GM20431 (cell line): Measurements from ENCODE around the gene IL10RB.
"Not testable (repeated sequence)": the region's sequence is repeated elsewhere in the genome, so short reads cannot be mapped to it uniquely, and the experiment has no call there.

Source experiments
- in situ Hi-C: fragments of 300-500 bp; cut with MseI, MboI; formaldehyde crosslinking; loops from one replicate; pipeline ENCODE4 v1.15.0; 2020; ENCODE audit warnings: low sequenced_read_pairs; ENCODE audit not compliant: unreplicated experiment

The IL10RB gene

DNA sequence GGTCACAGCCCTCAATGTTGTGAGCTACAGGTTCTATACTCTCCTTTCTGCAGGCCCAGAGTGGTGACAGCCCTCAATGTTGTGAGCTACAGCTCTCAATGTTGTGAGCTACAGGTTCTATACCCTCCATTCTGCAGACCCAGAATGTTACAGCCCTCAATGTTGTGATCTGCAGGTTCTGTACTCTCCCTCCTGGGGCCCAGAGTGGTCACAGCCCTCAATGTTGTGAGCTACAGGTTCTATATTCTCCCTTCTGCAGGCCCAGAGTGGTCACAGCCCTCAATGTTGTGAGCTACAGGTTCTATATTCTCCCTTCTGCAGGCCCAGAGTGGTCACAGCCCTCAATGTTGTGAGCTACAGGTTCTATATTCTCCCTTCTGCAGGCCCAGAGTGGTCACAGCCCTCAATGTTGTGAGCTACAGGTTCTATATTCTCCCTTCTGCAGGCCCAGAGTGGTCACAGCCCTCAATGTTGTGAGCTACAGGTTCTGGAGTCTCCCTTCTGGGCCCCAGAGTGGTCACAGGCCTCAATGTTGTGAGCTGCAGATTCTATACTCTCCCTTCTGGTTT lies 26.5 kb upstream of the IL10RB start:
- in situ Hi-C loops, result not testable (repeated sequence)

DNA sequence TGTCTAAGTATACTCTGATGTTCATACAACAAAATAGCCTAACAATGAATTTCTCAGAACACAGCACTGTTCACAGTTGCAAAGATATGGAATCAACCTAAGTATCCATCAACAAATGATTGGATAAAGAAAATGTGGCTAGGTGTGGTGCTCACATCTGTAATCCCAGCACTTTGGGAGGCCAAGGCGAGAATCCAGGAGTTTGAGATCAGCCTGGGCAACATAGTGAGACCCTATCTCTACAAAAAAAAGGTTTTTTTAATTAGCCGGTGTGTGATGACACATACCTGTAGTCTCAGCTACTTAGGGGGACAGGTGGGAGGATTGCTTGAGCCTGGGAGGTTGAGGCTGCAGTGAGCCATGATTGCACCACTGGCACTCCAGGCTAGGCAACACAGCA lies 25.8 kb upstream of the IL10RB start:
- in situ Hi-C loops, result no loop called here

DNA sequence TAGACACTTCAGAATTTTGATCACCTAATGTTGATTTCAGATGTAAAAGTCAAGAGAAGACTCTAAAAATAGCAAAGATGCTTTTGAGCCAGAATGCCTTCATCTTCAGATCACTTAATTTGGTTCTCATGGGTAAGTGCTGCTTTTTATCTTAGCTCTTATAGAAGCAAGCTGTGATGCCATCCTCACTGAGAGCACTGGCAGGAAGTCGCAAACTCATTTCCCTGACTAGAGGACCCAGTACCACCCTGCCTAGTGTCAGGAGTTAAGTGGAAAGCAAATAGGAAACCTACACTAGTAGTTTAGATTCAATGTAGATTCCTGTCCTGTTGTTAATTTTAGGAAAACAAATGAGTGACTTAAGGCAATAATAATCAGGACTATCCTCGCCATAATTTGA lies 24.3 kb upstream of the IL10RB start:
- in situ Hi-C loops, result no loop called here

DNA sequence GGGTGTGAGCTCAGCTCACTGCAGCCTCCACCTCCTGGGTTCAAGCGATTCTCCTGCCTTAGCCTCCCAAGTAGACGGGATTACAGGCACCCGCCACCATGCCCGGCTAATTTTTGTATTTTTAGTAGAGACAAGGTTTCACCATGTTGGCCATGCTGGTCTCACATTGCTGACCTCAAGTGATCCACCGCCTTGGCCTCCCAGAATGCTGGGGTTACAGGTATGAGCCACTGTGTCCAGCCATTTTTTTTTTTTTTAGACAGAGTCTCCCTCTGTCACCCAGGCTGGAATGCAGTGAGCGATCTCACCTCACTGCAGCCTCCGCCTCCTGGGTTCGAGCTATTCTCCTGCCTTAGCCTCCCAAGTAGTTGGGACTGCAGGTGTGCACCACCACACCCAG lies 23.3 kb upstream of the IL10RB start:
- in situ Hi-C loops, result not testable (repeated sequence)

DNA sequence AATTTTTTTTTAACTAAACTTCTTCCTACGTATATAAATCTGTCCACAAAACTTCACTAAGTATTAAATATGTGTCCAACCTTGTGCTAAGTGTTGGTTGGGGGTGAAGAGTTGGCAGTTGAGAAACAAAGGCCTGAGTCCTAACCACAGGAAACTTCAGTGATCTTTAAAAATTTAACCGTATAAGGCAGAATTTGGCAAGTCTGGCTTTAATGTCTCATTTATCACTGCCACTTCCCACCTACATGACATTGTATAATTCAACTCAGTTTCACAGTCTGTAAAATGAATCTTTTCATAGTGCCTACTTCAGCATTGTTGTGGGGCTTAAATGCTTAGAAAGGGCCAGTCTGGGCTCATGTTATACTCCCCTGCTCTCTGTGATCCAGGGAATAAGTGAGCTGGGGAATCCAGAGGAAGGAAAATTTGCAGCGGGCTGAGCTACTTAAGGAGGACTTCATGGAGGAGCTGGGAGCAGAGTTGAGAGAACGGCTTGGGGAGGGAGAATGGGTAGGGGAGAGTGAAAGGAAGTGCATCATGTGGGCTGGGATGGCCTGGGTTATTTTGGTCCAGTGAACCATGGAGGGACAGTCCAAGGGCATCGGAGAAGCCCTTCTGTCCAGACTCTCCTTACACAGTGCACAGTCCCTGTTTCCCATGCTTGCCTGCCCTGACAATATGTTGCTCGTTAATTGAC lies 21.9 kb upstream of the IL10RB start:
- in situ Hi-C loops, result no loop called here

GRCh38 chr21:33244779-33245105 lies 21.4 kb upstream of the IL10RB start:
- in situ Hi-C loops, result no loop called here

GRCh38 chr21:33245289-33245918 lies 20.8 kb upstream of the IL10RB start:
- in situ Hi-C loops, result no loop called here

- in situ Hi-C loops, result no loop called here
Measured at GRCh38 chr21:33246506-33246905, 19.7 kb upstream of the IL10RB start.

DNA sequence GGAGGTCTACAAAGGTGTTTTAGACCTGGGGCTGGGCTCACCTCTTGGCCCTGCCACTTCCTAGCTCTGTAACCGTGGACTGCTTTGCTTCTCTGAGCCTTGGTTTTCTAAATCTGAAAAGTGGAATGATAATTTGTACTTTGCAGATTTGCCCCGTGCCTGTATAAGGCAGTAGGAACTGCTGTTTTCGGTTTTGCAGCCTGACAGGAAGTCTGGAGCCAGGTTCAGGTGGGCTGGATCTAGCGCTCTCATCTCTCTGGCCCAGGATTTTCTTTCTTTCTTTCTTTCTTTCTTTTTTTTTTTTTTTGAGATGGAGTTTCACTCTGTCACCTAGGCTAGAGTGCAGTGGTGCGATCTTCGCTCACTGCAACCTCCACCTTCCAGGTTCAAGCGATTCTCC lies 19.2 kb upstream of the IL10RB start:
- in situ Hi-C loops, result no loop called here

DNA sequence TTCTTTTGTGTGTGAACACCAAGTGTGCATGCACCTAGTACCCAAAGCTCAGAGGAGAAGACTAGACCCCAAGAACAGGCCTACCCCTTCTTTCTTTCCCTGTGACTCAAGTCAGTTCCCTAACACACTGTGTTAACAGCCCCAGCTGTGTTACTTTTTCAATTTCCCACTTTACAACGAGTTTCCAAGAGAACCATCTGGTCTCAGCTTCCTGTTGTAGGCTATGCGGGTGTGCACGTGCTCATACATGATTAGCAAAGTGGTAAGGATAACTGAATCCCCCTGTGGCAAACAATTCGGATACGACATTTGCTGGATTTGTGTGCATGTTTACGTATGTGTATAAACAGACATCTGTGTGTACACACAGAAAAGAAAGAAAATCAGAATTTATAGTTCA lies 18.6 kb upstream of the IL10RB start:
- in situ Hi-C loops, result no loop called here

DNA sequence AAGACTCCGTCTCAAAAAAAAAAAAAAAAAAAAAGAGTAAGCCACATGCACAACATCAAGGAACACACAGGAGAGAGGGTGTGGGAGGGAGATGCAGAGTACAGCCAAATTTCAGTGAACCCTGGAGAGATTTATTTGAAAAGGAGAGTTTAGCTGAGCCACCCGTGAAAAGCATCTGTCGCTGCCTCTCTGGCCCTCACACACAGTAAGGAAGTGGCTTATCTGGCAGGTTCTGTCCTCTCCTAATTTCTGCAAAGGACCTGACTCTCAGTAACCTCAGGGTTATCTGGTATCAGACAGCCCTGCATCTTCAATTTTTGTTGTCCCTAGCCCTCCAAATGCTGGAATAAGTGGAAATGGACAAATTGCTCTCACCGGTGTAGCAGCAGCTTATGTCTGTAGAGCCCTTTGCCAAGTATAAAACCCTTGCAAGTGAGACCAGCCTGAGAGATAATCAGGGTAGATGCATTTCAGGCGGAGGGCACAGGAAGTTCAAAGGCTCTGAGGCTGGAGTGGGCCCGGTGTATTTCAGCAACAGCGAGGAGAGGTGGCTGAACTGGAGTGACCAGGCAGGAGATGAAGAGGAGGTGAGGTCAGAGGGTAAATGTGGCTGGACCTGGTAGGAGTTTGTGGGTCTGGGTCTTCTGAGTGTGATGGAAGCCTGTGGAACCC lies 16.7 kb upstream of the IL10RB start:
- in situ Hi-C loops, result no loop called here

DNA sequence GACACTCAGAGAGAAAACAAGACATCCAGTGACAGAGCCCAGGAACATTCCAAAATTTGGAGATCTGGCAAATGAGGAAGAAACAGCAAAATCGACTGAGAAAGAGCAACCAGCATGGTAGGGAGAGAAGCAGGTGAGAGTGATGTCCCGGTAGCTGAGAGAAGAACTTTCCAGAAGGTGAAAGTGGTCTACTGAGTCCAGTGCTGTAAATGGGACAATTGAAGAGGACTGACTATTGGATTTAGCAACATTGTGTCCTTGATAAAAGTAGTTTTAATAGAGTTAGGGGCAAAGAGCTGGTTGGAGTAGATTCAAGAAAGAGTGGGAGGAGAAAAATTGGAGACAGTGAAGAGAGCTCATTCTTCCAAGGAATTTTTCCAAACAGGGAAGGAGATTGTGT lies 15.0 kb upstream of the IL10RB start:
- in situ Hi-C loops, result no loop called here

DNA sequence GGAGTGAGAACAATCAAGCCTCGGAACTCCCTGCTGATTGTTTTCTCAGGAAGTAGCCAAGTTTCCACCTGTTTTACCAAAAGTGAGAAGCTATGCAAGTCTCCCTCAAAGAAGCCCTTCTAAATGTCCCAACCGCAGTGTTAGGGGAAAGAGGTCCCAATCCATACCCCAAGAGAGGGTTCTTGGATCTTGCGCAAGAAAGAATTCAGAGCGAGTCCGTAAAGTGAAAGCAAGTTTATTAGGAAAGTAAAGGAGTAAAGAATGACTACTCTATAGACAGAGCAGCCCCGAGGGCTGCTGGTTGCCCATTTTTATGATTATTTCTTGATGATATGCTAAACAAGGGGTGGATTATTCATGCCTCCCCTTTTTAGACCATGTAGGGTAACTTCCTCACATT lies 12.8 kb upstream of the IL10RB start:
- in situ Hi-C loops, result not testable (repeated sequence)

- in situ Hi-C loops, result no loop called here
Measured at GRCh38 chr21:33254766-33255165, 11.4 kb upstream of the IL10RB start.

DNA sequence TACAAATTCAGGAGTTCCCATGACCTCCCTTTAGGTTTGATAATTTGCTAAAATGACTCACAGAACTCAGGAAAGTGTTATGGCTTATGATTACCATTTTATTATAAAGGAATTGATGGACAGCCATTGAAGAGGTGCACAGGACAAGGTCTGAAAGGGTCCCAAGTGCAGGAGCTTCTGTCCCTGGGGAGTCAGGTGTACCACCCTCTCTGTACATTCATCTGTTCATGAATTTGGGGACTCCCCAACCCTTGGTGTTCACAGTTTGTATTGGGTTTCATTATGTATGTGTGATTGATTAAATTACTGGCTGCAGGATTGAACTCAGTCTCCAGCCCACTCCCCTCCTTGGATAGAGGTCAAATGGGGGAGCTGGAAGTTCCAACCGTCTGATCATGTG lies 10.8 kb upstream of the IL10RB start:
- in situ Hi-C loops, result no loop called here

GRCh38 chr21:33256019-33256418 lies 10.1 kb upstream of the IL10RB start:
- in situ Hi-C loops, result no loop called here

DNA sequence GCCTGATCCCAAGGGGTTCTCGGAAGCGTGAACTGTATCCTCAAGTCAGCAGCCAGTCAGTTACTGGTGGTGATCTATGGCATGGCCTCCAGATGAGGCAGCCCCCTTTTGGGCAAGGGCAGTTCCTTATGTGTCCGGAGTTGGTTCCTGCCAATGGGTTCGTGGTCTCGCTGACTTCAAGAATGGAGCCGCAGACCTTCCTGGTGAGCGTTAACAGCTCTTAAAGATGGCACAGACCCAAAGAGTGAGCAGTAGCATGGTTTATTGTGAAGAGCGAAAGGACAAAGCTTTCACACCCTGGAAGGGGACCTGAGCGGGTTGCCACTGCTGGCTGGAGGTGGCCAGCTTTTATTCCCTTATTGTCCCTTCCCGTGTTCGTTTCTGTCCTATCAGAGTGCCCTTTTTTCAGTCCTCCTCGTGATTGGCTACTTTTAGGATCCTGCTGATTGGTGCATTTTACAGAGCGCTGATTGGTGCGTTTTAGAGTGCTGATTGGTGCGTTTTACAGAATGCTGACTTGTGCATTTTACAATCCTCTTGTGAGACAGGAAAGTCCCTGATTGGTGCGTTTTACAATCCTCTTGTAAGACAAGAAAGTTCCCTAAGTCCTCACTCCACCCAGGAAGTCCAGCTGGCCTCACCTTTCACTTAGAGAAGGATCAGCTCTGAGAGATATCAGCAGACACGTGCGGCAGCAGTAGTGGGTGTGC lies 8.9 kb upstream of the IL10RB start:
- in situ Hi-C loops, result no loop called here

DNA sequence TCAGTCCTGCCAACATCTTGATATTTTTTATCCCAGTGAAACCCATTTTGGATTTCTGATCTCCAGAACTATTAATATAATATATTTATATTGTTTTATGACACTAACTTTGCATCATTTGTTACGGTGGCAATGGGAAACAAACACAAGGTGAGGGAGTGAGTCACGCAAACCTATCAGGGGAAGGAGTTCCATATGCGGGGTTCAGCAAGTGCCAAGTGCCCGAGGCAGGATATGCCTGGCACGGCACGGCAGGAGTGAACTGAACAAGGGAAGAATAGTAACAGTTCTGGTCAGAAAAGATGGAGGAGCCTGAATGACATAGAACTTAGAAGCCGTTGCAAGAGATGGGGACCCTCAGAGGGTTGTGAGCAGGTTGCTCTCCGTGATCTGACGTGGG lies 7.7 kb upstream of the IL10RB start:
- in situ Hi-C loops, result no loop called here

GRCh38 chr21:33259428-33259827 lies 6.7 kb upstream of the IL10RB start:
- in situ Hi-C loops, result no loop called here

DNA sequence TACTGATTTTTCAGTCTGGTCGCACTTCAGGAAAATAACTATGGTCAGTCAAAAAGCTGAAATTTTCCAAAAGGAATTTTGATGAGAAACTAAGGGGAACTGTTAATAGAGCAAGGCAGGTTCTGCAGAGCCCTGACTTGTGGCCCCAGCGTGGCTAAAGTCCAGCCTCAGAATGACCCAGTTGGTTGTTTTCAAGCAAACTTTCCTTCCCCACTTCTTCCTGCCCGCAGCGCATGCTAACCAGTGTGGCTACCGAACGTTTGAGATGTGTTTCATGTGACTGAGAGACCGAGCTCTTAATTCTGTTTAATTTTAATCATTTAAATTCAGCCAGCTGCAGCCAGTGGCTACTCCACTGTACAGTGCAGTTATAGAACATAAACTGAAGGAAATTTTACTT lies 6.2 kb upstream of the IL10RB start:
- in situ Hi-C loops, result no loop called here

DNA sequence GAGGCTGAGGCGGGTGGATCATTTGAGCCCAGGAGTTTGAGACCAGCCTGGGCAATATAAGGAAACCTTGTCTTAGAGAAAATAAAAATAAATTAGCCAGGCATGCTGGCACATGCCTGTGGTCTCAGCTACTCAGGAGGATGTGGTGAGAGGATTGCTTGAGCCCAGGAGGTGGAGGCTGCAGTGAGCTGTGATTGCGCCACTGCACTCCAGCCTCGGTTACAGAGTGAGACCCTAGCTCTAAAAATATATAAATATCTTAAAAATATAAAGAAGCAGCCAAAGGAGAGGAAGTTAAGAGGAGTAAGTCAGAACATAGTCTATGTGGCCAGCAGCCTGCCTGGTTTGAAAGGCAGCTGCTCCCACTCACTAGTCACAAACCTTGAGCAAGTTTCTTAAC lies 4.5 kb upstream of the IL10RB start:
- in situ Hi-C loops, result no loop called here
